ENCODE measurements around the gene THTPA.

Gene THTPA

GRCh38 chr14:23540141-23540469, 16.0 kb upstream of the THTPA start:
- Histone ChIP-seq H3K27me3 (no peaks in the 10 kb centered on the region), H3K4me2 (no peak overlapping the region), H3K9me3 (no peaks in the 10 kb centered on the region), H3K36me3 (peaks cover 12% of the 10 kb centered on the region; the same call in 1 of the 2 replicates), H3K27ac (no peak overlapping the region), H4K20me1 (no peaks in the 10 kb centered on the region), H3K4me3 (no peak overlapping the region), H3K9ac (no peak overlapping the region), H3K4me1 (peaks cover 15% of the 10 kb centered on the region)
- TF ChIP-seq Cebpa-rat (IDR thresholded peaks at IDR 0.05) = no peak

GRCh38 chr14:23542261-23542660, 13.8 kb upstream of the THTPA start:
- Histone ChIP-seq H3K27me3 (no peaks in the 10 kb centered on the region), H3K4me3 (no peak overlapping the region), H3K4me2 (no peak overlapping the region), H3K9me3 (no peaks in the 10 kb centered on the region), H3K4me1 (peaks cover 33% of the 10 kb centered on the region), H3K27ac (no peak overlapping the region), H4K20me1 (no peaks in the 10 kb centered on the region), H3K36me3 (peaks cover 12% of the 10 kb centered on the region; the same call in 1 of the 2 replicates), H3K9ac (no peak overlapping the region)
- TF ChIP-seq Cebpa-rat (IDR thresholded peaks at IDR 0.05) = no peak

- Histone ChIP-seq H3K4me3 (no peak overlapping the region), H4K20me1 (no peaks in the 10 kb centered on the region), H3K9ac (no peak overlapping the region), H3K4me1 (peaks cover 32% of the 10 kb centered on the region), H3K36me3 (peaks cover 12% of the 10 kb centered on the region; the same call in 1 of the 2 replicates), H3K27ac (no peak overlapping the region), H3K9me3 (no peaks in the 10 kb centered on the region), H3K27me3 (no peaks in the 10 kb centered on the region), H3K4me2 (no peak overlapping the region)
- TF ChIP-seq Cebpa-rat (IDR thresholded peaks at IDR 0.05) = no peak
Observed at GRCh38 chr14:23543403-23543802, 12.7 kb upstream of the THTPA start.

- Histone ChIP-seq H3K4me1 (peaks cover 35% of the 10 kb centered on the region), H3K9ac (no peak overlapping the region), H3K27me3 (no peaks in the 10 kb centered on the region), H3K4me2 (peak overlapping the region; percentile 50), H3K36me3 (peaks cover 12% of the 10 kb centered on the region; the same call in 1 of the 2 replicates), H3K9me3 (no peaks in the 10 kb centered on the region), H4K20me1 (no peaks in the 10 kb centered on the region), H3K4me3 (no peak overlapping the region), H3K27ac (no peak overlapping the region)
- TF ChIP-seq Cebpa-rat (IDR thresholded peaks at IDR 0.05) = no peak
Observed at GRCh38 chr14:23544511-23545447, 11.3 kb upstream of the THTPA start.

GRCh38 chr14:23545740-23546365, 10.2 kb upstream of the THTPA start:
- H3K9ac ChIP-seq = no peak overlapping the region
- H3K36me3 ChIP-seq = peaks cover 12% of the 10 kb centered on the region; the same call in 1 of the 2 replicates
- no peak for TF ChIP-seq Cebpa-rat (IDR thresholded peaks at IDR 0.05)
- no peak overlapping the region for H3K4me3 ChIP-seq
- H3K27me3 ChIP-seq = no peaks in the 10 kb centered on the region
- no peaks in the 10 kb centered on the region for H4K20me1 ChIP-seq
- H3K4me2 ChIP-seq = peak overlapping the region; percentile 50; the same call in 1 of the 2 replicates
- H3K27ac ChIP-seq = no peak overlapping the region
- no peaks in the 10 kb centered on the region for H3K9me3 ChIP-seq
- H3K4me1 ChIP-seq = peaks cover 45% of the 10 kb centered on the region

GRCh38 chr14:23546450-23547035, 9.5 kb upstream of the THTPA start:
- H4K20me1 ChIP-seq = no peaks in the 10 kb centered on the region
- peaks cover 12% of the 10 kb centered on the region; the same call in 1 of the 2 replicates for H3K36me3 ChIP-seq
- H3K9me3 ChIP-seq = no peaks in the 10 kb centered on the region
- H3K27ac ChIP-seq = no peak overlapping the region
- no peak overlapping the region for H3K9ac ChIP-seq
- H3K4me1 ChIP-seq = peaks cover 48% of the 10 kb centered on the region
- no peak overlapping the region for H3K4me3 ChIP-seq
- H3K4me2 ChIP-seq = peak overlapping the region; percentile 36
- H3K27me3 ChIP-seq = no peaks in the 10 kb centered on the region
- TF ChIP-seq Cebpa-rat (IDR thresholded peaks at IDR 0.05) = no peak

- no peak for TF ChIP-seq Cebpa-rat (IDR thresholded peaks at IDR 0.05)
- Histone ChIP-seq H4K20me1 (no peaks in the 10 kb centered on the region), H3K9ac (no peak overlapping the region), H3K4me2 (peak overlapping the region; percentile 26; the same call in 1 of the 2 replicates), H3K9me3 (no peaks in the 10 kb centered on the region), H3K4me1 (peaks cover 53% of the 10 kb centered on the region), H3K4me3 (no peak overlapping the region), H3K27me3 (no peaks in the 10 kb centered on the region), H3K27ac (no peak overlapping the region), H3K36me3 (0 out of 2 replicates have a peak, but pooled peaks cover 2% of the 10 kb centered on the region)
Observed at GRCh38 chr14:23547924-23548323, 8.1 kb upstream of the THTPA start.

- no peak for TF ChIP-seq Cebpa-rat (IDR thresholded peaks at IDR 0.05)
- H3K4me3 ChIP-seq = no peak overlapping the region
- no peak overlapping the region for H3K9ac ChIP-seq
Observed at GRCh38 chr14:23548351-23549318, 7.4 kb upstream of the THTPA start.

More at GRCh38 chr14:23548351-23549318, 7.4 kb upstream of the THTPA start:
- Histone ChIP-seq H3K36me3 (no peaks in the 10 kb centered on the region), H3K27ac (no peak overlapping the region), H3K27me3 (no peaks in the 10 kb centered on the region), H3K4me1 (peaks cover 53% of the 10 kb centered on the region), H4K20me1 (no peaks in the 10 kb centered on the region), H3K4me2 (peak overlapping the region; percentile 26; the same call in 1 of the 2 replicates), H3K9me3 (no peaks in the 10 kb centered on the region)
